Peyer's patch (tissue), 4 donors: ENCODE measurements around the gene TULP4.

Experiments
- POLR2A ChIP-seq, 2 donors: fragments of 450-650 bp; IDR thresholded peaks; one replicate each; pipeline ENCODE4 v1.5.1; 2017; ENCODE audit warnings: antibody characterized with exemption in 2 of 2, mild to moderate bottlenecking in 2 of 2, moderate library complexity in 2 of 2
- TF ChIP-seq, protein P1 (sequence below), 6 experiments: fragments of 450-650 bp in 4 of 6; fragments of 200-600 bp in 2 of 6; sonication (generic) in 1 of 6; IDR thresholded peaks; one replicate each; pipeline ENCODE4 v1.5.1; 2017 to 2019; ENCODE audit warnings: antibody characterized with exemption in 6 of 6, mild to moderate bottlenecking in 3 of 6, moderate library complexity in 1 of 6

DNA sequence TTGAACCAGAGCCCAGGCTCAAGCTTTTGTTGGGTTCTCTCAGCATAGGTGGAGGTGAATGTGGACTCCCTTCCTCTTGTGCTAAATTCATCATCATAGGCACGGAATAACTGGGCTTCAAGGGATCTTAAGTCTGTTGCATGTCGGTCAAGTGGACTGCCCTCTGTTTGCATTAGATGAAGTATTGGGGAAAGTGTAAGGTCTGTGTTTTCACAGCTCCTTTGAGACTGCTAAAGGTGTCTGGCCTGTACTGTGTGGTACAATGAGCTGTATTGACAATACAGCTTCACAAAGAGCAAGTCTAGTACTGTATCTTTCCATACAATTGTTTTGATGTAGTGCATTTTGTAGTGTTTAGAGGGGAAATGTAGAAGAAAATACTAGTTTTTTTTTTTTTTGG is 34.3 kb upstream of the TULP4 start:
- TF ChIP-seq, protein P1, sequence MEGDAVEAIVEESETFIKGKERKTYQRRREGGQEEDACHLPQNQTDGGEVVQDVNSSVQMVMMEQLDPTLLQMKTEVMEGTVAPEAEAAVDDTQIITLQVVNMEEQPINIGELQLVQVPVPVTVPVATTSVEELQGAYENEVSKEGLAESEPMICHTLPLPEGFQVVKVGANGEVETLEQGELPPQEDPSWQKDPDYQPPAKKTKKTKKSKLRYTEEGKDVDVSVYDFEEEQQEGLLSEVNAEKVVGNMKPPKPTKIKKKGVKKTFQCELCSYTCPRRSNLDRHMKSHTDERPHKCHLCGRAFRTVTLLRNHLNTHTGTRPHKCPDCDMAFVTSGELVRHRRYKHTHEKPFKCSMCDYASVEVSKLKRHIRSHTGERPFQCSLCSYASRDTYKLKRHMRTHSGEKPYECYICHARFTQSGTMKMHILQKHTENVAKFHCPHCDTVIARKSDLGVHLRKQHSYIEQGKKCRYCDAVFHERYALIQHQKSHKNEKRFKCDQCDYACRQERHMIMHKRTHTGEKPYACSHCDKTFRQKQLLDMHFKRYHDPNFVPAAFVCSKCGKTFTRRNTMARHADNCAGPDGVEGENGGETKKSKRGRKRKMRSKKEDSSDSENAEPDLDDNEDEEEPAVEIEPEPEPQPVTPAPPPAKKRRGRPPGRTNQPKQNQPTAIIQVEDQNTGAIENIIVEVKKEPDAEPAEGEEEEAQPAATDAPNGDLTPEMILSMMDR (IDR thresholded peaks at IDR 0.05) = no peak
- TF ChIP-seq POLR2A (IDR thresholded peaks at IDR 0.05) = no peak
